ENCODE data around the gene RBPMS2. TPM values are rescaled to one million over a fixed set of nuclear protein-coding genes. Genes with fewer than 3 reads are reported as not detected.

The RBPMS2 gene
- polyA plus RNA-seq, 1 donor (not counting 4 experiments of a cell fraction or from before 2014, with no cell fraction given), result not detected

- Histone ChIP-seq H3K9ac (ENCODE audit: control insufficient read depth, extremely low read depth, insufficient read depth, low read length) (peak overlapping the region; percentile 87), H2AFZ (ENCODE audit: control insufficient read depth, low read length) (peak overlapping the region; percentile 99), H3K36me3 (ENCODE audit: control insufficient read depth in 2 of 2, extremely low read depth in 1 of 2, insufficient read depth in 2 of 2, low read length in 2 of 2) (peaks cover 0 to 5% of the 10 kb centered on the region in 2 experiments), H3K79me2 (ENCODE audit: control insufficient read depth, insufficient read depth, low read length) (peaks cover 45% of the 10 kb centered on the region), H3K9me1 (ENCODE audit: control insufficient read depth, extremely low read depth, insufficient read depth, low read length) (peaks cover 14% of the 10 kb centered on the region), H3K27me3 (ENCODE audit: control insufficient read depth, extremely low read depth, insufficient read depth, low read length) (no peaks in the 10 kb centered on the region), H3K4me3 (ENCODE audit: control insufficient read depth in 2 of 3, extremely low read depth in 1 of 3, insufficient read depth in 2 of 3, low read depth in 1 of 3, low read length in 3 of 3) (peak overlapping the region; percentile 86 to 90 (median 88)), H3K4me2 (ENCODE audit: control insufficient read depth, extremely low read depth, insufficient read depth, low read depth, low read length) (peak overlapping the region; percentile 92), H3K9me3 (ENCODE audit: control insufficient read depth, low read depth, low read length) (no peaks in the 10 kb centered on the region), H3K27ac (ENCODE audit: control insufficient read depth, insufficient read depth, low read length) (peak overlapping the region; percentile 73), H3K4me1 (ENCODE audit: control insufficient read depth, extremely low read depth, insufficient read depth, low read length) (peaks cover 46% of the 10 kb centered on the region), H4K20me1 (ENCODE audit: control insufficient read depth, extremely low read depth, insufficient read depth, low read length) (peaks cover 5% of the 10 kb centered on the region)
- peak; percentile 23 for DNase-seq (ENCODE audit: low read depth, low spot score)
- dilution Hi-C loops (cut with MboI; ENCODE audit: extremely low pct_ligation_motif_present, low sequenced_read_pairs), result no loop called here
- TF ChIP-seq CTCF (optimal IDR thresholded peaks at IDR 0.05 in 1 of 3, IDR thresholded peaks at IDR 0.05 in 1 of 3, conservative IDR thresholded peaks at IDR 0.05 in 1 of 3; ENCODE audit: extremely low read depth in 1 of 3, insufficient read depth in 2 of 3, low read length in 3 of 3), result no peak
- no peak for TF ChIP-seq EZH2 (IDR thresholded peaks at IDR 0.05; ENCODE audit: low read length)
- FAIRE-seq, result no peak
These were observed 72.4 kb downstream of the RBPMS2 start for GRCh38 chr15:64702816-64703631.

- TF ChIP-seq EZH2 (IDR thresholded peaks at IDR 0.05; ENCODE audit: low read length) (no peak), CTCF (optimal IDR thresholded peaks at IDR 0.05 in 1 of 3, IDR thresholded peaks at IDR 0.05 in 1 of 3, conservative IDR thresholded peaks at IDR 0.05 in 1 of 3; ENCODE audit: extremely low read depth in 1 of 3, insufficient read depth in 2 of 3, low read length in 3 of 3) (no peak)
- Histone ChIP-seq H3K36me3 (ENCODE audit: control insufficient read depth in 2 of 2, extremely low read depth in 1 of 2, insufficient read depth in 2 of 2, low read length in 2 of 2) (peaks cover 0 to 5% of the 10 kb centered on the region in 2 experiments), H3K27ac (ENCODE audit: control insufficient read depth, insufficient read depth, low read length) (peak overlapping the region; percentile 69), H3K79me2 (ENCODE audit: control insufficient read depth, insufficient read depth, low read length) (peaks cover 50% of the 10 kb centered on the region), H3K4me2 (ENCODE audit: control insufficient read depth, extremely low read depth, insufficient read depth, low read depth, low read length) (peak overlapping the region; percentile 92), H3K27me3 (ENCODE audit: control insufficient read depth, extremely low read depth, insufficient read depth, low read length) (no peaks in the 10 kb centered on the region), H3K4me3 (ENCODE audit: control insufficient read depth in 2 of 3, extremely low read depth in 1 of 3, insufficient read depth in 2 of 3, low read depth in 1 of 3, low read length in 3 of 3) (peak overlapping the region; percentile 83 to 88 (median 86)), H3K9ac (ENCODE audit: control insufficient read depth, extremely low read depth, insufficient read depth, low read length) (peak overlapping the region; percentile 87), H4K20me1 (ENCODE audit: control insufficient read depth, extremely low read depth, insufficient read depth, low read length) (peaks cover 9% of the 10 kb centered on the region), H3K9me3 (ENCODE audit: control insufficient read depth, low read depth, low read length) (no peaks in the 10 kb centered on the region), H3K9me1 (ENCODE audit: control insufficient read depth, extremely low read depth, insufficient read depth, low read length) (peaks cover 14% of the 10 kb centered on the region), H2AFZ (ENCODE audit: control insufficient read depth, low read length) (no peak overlapping the region), H3K4me1 (ENCODE audit: control insufficient read depth, extremely low read depth, insufficient read depth, low read length) (peaks cover 52% of the 10 kb centered on the region)
- dilution Hi-C loops (cut with MboI; ENCODE audit: extremely low pct_ligation_motif_present, low sequenced_read_pairs), result no loop called here
- no peak for FAIRE-seq
- no peak for DNase-seq (ENCODE audit: low read depth, low spot score)
These were observed 73.8 kb downstream of the RBPMS2 start for GRCh38 chr15:64701482-64702184.

Data from keratinocyte (primary cell).